G401 (cell line): ENCODE results near the gene PHETA1. TPM values are rescaled to one million over a fixed set of nuclear protein-coding genes. Genes with fewer than 3 reads are reported as not detected.
"Not testable (repeated sequence)": the region's sequence is repeated elsewhere in the genome, so short reads cannot be mapped to it uniquely, and the experiment has no call there.

Experiments
- DNase-seq: peaks from one replicate; pipeline ENCODE4 v3.0.0-alpha.2; 2015; ENCODE audit warnings: low spot score
- in situ Hi-C: cut with HindIII; loops from 2 replicates; pipeline ENCODE4 v1.10.0; 2016; ENCODE audit warnings: low sequenced_read_pairs, mixed read lengths
- total RNA-seq: library from RNA; depleted of rRNA; stranded (reverse); fragments of >200 nt; shearing (Covaris generic); gene quantifications from 2 replicates; pipeline ENCODE4 v1.2.3, GENCODE V29; 2014

PHETA1 gene
- total RNA-seq, 1 experiment from 2014 or later, result 10.3 TPM

- in situ Hi-C loops, result no loop called here
Measured at GRCh38 chr12:111355201-111355925, 13.5 kb downstream of the PHETA1 start.

GRCh38 chr12:111354511-111354910 is 14.4 kb downstream of the PHETA1 start:
- in situ Hi-C loops, result no loop called here
- DNase-seq, result no peak

More at GRCh38 chr12:111355201-111355925, 13.5 kb downstream of the PHETA1 start:
- no peak for DNase-seq

- no peak for DNase-seq
- in situ Hi-C loops, result no loop called here
Measured at GRCh38 chr12:111353603-111354295, 15.1 kb downstream of the PHETA1 start.

GRCh38 chr12:111353026-111353425 is 15.9 kb downstream of the PHETA1 start:
- no peak for DNase-seq
- in situ Hi-C loops, result no loop called here

- in situ Hi-C loops, result no loop called here
- no peak for DNase-seq
Measured at GRCh38 chr12:111352296-111352993, 16.4 kb downstream of the PHETA1 start.

GRCh38 chr12:111351026-111351425 is 17.9 kb downstream of the PHETA1 start:
- in situ Hi-C loops, result no loop called here
- DNase-seq, result no peak

- in situ Hi-C loops, result no loop called here
- DNase-seq, result no peak
Measured at GRCh38 chr12:111349748-111350520, 19.0 kb downstream of the PHETA1 start.

- in situ Hi-C loops, result no loop called here
- DNase-seq, result no peak
Measured at GRCh38 chr12:111349101-111349747, 19.7 kb downstream of the PHETA1 start.

- in situ Hi-C loops, result no loop called here
- no peak for DNase-seq
Measured at GRCh38 chr12:111347891-111348644, 20.8 kb downstream of the PHETA1 start.

- in situ Hi-C loops, result no loop called here
- DNase-seq, result no peak
Measured at GRCh38 chr12:111344254-111344875, 24.5 kb downstream of the PHETA1 start.

GRCh38 chr12:111343181-111343580 is 25.7 kb downstream of the PHETA1 start:
- in situ Hi-C loops, result no loop called here
- DNase-seq, result no peak

- DNase-seq, result no peak
- in situ Hi-C loops, result no loop called here
Measured at GRCh38 chr12:111342376-111342775, 26.5 kb downstream of the PHETA1 start.

- in situ Hi-C loops, result no loop called here
- DNase-seq, result no peak
Measured at GRCh38 chr12:111341426-111342065, 27.3 kb downstream of the PHETA1 start.

- in situ Hi-C loops, DNase-seq: not testable (repeated sequence)
Measured at GRCh38 chr12:111340680-111341079, 28.2 kb downstream of the PHETA1 start.

GRCh38 chr12:111340231-111340630 is 28.7 kb downstream of the PHETA1 start:
- in situ Hi-C loops, result no loop called here
- DNase-seq, result no peak

- in situ Hi-C loops, result no loop called here
- DNase-seq, result no peak
Measured at GRCh38 chr12:111339321-111339938, 29.5 kb downstream of the PHETA1 start.

- no peak for DNase-seq
- in situ Hi-C loops, result no loop called here
Measured at GRCh38 chr12:111338096-111338495, 30.8 kb downstream of the PHETA1 start.
